MM.1S (cell line): Measurements from ENCODE around the gene BROX.

Experiments
- DNase-seq: peaks from one replicate; pipeline ENCODE4 v3.0.0-alpha.2; 2015
- H2AFZ ChIP-seq: fragments of 300-600 bp; sonication (generic); 2 replicates; pipeline ENCODE4 v1.6.0; 2016; ENCODE audit warnings: antibody characterized with exemption, low read length
- H3F3A ChIP-seq: fragments of 300-600 bp; sonication (generic); 2 replicates; pipeline ENCODE4 v1.6.1; 2016; ENCODE audit warnings: mild to moderate bottlenecking, antibody characterized with exemption, low read length, moderate library complexity, mixed read lengths; ENCODE audit not compliant: insufficient read depth
- H3K27ac ChIP-seq: fragments of 300-600 bp; sonication (generic); 2 replicates; pipeline ENCODE4 v1.5.1; 2016; ENCODE audit warnings: mild to moderate bottlenecking, low read length
- H3K27me3 ChIP-seq: fragments of 300-600 bp; sonication (generic); replicated peaks from 2 replicates; pipeline ENCODE4 v1.6.0; 2016; ENCODE audit warnings: low read length; ENCODE audit not compliant: insufficient read depth
- H3K36me3 ChIP-seq: fragments of 300-600 bp; sonication (generic); replicated peaks from 2 replicates; pipeline ENCODE4 v1.6.1; 2016; ENCODE audit warnings: mild to moderate bottlenecking, low read length, mixed read lengths; ENCODE audit not compliant: insufficient read depth
- H3K4me1 ChIP-seq: fragments of 300-600 bp; sonication (generic); 2 replicates; pipeline ENCODE4 v1.6.1; 2016; ENCODE audit warnings: low read length, mixed read lengths
- H3K4me2 ChIP-seq: fragments of 300-600 bp; sonication (generic); 2 replicates; pipeline ENCODE4 v1.6.0; 2016; ENCODE audit warnings: low read depth, low read length
- H3K4me3 ChIP-seq: fragments of 300-600 bp; sonication (generic); 2 replicates; pipeline ENCODE4 v1.5.1; 2016; ENCODE audit warnings: low read length, mixed read lengths
- H3K79me2 ChIP-seq: fragments of 300-600 bp; sonication (generic); 2 replicates; pipeline ENCODE4 v1.6.1; 2016; ENCODE audit warnings: mixed run types, low read length, mixed read lengths
- H3K9ac ChIP-seq: fragments of 300-600 bp; sonication (generic); 2 replicates; pipeline ENCODE4 v1.6.1; 2016; ENCODE audit warnings: low read length, mixed read lengths
- H3K9me2 ChIP-seq: fragments of 300-600 bp; sonication (generic); replicated peaks from 2 replicates; pipeline ENCODE4 v1.6.1; 2016; ENCODE audit warnings: mild to moderate bottlenecking, low read length, mixed read lengths; ENCODE audit not compliant: insufficient read depth
- H3K9me3 ChIP-seq: fragments of 300-600 bp; sonication (generic); replicated peaks from 2 replicates; pipeline ENCODE4 v1.6.1; 2016; ENCODE audit warnings: mild to moderate bottlenecking, low read length, mixed read lengths; ENCODE audit not compliant: insufficient read depth
- H4K20me1 ChIP-seq: fragments of 300-600 bp; sonication (generic); 2 replicates; pipeline ENCODE4 v1.6.1; 2016; ENCODE audit warnings: mild to moderate bottlenecking, low read length, moderate library complexity, mixed read lengths; ENCODE audit not compliant: insufficient read depth
- CTCF ChIP-seq: fragments of 300-600 bp; sonication (generic); IDR thresholded peaks from 2 replicates; pipeline ENCODE4 v1.5.1; 2016; ENCODE audit warnings: antibody characterized with exemption, low read length, mixed read lengths
- EZH2 ChIP-seq: fragments of 300-600 bp; sonication (generic); optimal IDR thresholded peaks from 2 replicates; pipeline ENCODE3; 2017; ENCODE audit warnings: low read depth, mild to moderate bottlenecking, antibody characterized with exemption, low read length, mixed read lengths
- EZH2phosphoT487 ChIP-seq: fragments of 300-600 bp; sonication (generic); IDR thresholded peaks from 2 replicates; pipeline ENCODE4 v1.6.1; 2018; ENCODE audit warnings: antibody characterized with exemption, low read length

Gene BROX

GRCh38 chr1:222670110-222670509 lies 42.3 kb upstream of the BROX start:
- H3K27ac ChIP-seq: no peak overlapping the region

GRCh38 chr1:222680080-222680479 lies 32.3 kb upstream of the BROX start:
- Histone ChIP-seq H3K27ac (no peak overlapping the region), H3K9me2 (no peaks in the 10 kb centered on the region), H4K20me1 (no peaks in the 10 kb centered on the region), H3K79me2 (no peaks in the 10 kb centered on the region), H3K27me3 (no peaks in the 10 kb centered on the region), H3K9me3 (no peaks in the 10 kb centered on the region), H2AFZ (no peak overlapping the region), H3K4me1 (no peaks in the 10 kb centered on the region), H3K4me3 (no peak overlapping the region), H3K4me2 (no peak overlapping the region), H3K36me3 (no peaks in the 10 kb centered on the region), H3K9ac (no peak overlapping the region), H3F3A (no peaks in the 10 kb centered on the region)
- no peak for DNase-seq
- TF ChIP-seq CTCF (no peak), EZH2phosphoT487 (no peak), EZH2 (no peak)

More at GRCh38 chr1:222670110-222670509, 42.3 kb upstream of the BROX start:
- H3K9ac ChIP-seq: no peak overlapping the region
- no peak for DNase-seq
- H3K79me2 ChIP-seq: no peaks in the 10 kb centered on the region
- H4K20me1 ChIP-seq: no peaks in the 10 kb centered on the region
- H3K27me3 ChIP-seq: no peaks in the 10 kb centered on the region
- TF ChIP-seq CTCF (no peak), EZH2 (no peak), EZH2phosphoT487 (no peak)
- H3K9me2 ChIP-seq: no peaks in the 10 kb centered on the region
- H3K36me3 ChIP-seq: no peaks in the 10 kb centered on the region
- H2AFZ ChIP-seq: no peak overlapping the region
- no peaks in the 10 kb centered on the region for H3K9me3 ChIP-seq
- H3F3A ChIP-seq: no peaks in the 10 kb centered on the region
- no peak overlapping the region for H3K4me3 ChIP-seq
- no peak overlapping the region for H3K4me2 ChIP-seq
- H3K4me1 ChIP-seq: no peaks in the 10 kb centered on the region

GRCh38 chr1:222691016-222691415 lies 21.3 kb upstream of the BROX start:
- H3F3A ChIP-seq: no peaks in the 10 kb centered on the region
- no peaks in the 10 kb centered on the region for H3K9me2 ChIP-seq
- no peaks in the 10 kb centered on the region for H3K9me3 ChIP-seq
- H3K36me3 ChIP-seq: no peaks in the 10 kb centered on the region
- H3K27ac ChIP-seq: no peak overlapping the region
- no peak overlapping the region for H2AFZ ChIP-seq
- H3K9ac ChIP-seq: no peak overlapping the region
- H3K27me3 ChIP-seq: no peaks in the 10 kb centered on the region
- H3K4me3 ChIP-seq: no peak overlapping the region
- TF ChIP-seq EZH2 (no peak), EZH2phosphoT487 (no peak), CTCF (no peak)
- H3K79me2 ChIP-seq: no peaks in the 10 kb centered on the region
- H3K4me1 ChIP-seq: no peaks in the 10 kb centered on the region
- DNase-seq: no peak
- H4K20me1 ChIP-seq: no peaks in the 10 kb centered on the region
- H3K4me2 ChIP-seq: no peak overlapping the region
